Ectodermal cell (in vitro differentiated cells): ENCODE results near the gene EHBP1.

Source experiments
- H3K27ac ChIP-seq: 2 replicates; pipeline ENCODE4 v1.7.0; 2013; ENCODE audit warnings: mild to moderate bottlenecking, low read depth, low read length; ENCODE audit not compliant: insufficient read depth, poor library complexity, severe bottlenecking
- H3K27me3 ChIP-seq: 2 replicates; pipeline ENCODE4 v1.7.0; 2013; ENCODE audit warnings: mild to moderate bottlenecking, low read length; ENCODE audit not compliant: insufficient read depth, control insufficient read depth, poor library complexity, severe bottlenecking
- H3K36me3 ChIP-seq: one replicate; pipeline ENCODE4 v1.7.0; 2013; ENCODE audit warnings: low read length; ENCODE audit not compliant: control insufficient read depth, insufficient read depth
- H3K4me1 ChIP-seq: one replicate; pipeline ENCODE4 v1.7.0; 2013; ENCODE audit warnings: low read length; ENCODE audit not compliant: control insufficient read depth, insufficient read depth
- H3K4me3 ChIP-seq: 2 replicates; pipeline ENCODE4 v1.7.0; 2013; ENCODE audit warnings: low read depth, low read length, control low read depth; ENCODE audit not compliant: insufficient read depth
- H3K9me3 ChIP-seq: 2 replicates; pipeline ENCODE4 v1.7.0; 2013; ENCODE audit warnings: mild to moderate bottlenecking, low read length, moderate library complexity; ENCODE audit not compliant: control insufficient read depth
- WGBS, 2 experiments: methylation state at CpG; one replicate each; pipeline ENCODE4 v1.1.7; 2013; ENCODE audit warnings: missing lambda C conversion rate in 2 of 2; 5-methylcytosine and 5-hydroxymethylcytosine counted together

The EHBP1 gene

GRCh38 chr2:62665446-62665845, 40.1 kb upstream of the EHBP1 start:
- Histone ChIP-seq H3K4me1 (no peaks in the 10 kb centered on the region), H3K36me3 (no peaks in the 10 kb centered on the region), H3K27ac (no peak overlapping the region), H3K27me3 (no peaks in the 10 kb centered on the region), H3K9me3 (no peaks in the 10 kb centered on the region), H3K4me3 (no peak overlapping the region)
- WGBS, 2 experiments = 87 to 100% methylated on average over 1 of the region's 1 CpG

- H3K36me3 ChIP-seq = no peaks in the 10 kb centered on the region
- 83 to 89% methylated on average over 5 of the region's 5 CpGs for WGBS, 2 experiments
- H3K9me3 ChIP-seq = no peaks in the 10 kb centered on the region
- no peak overlapping the region for H3K27ac ChIP-seq
- H3K27me3 ChIP-seq = no peaks in the 10 kb centered on the region
- H3K4me1 ChIP-seq = peaks cover 6% of the 10 kb centered on the region
- H3K4me3 ChIP-seq = no peak overlapping the region
These were observed 36.3 kb upstream of the EHBP1 start for GRCh38 chr2:62669180-62669579.

GRCh38 chr2:62672601-62673000, 32.9 kb upstream of the EHBP1 start:
- no peaks in the 10 kb centered on the region for H3K9me3 ChIP-seq
- H3K27ac ChIP-seq = peak overlapping the region; percentile 2
- WGBS, 2 experiments = 65 to 68% methylated on average over 1 of the region's 1 CpG
- peaks cover 6% of the 10 kb centered on the region for H3K4me1 ChIP-seq
- H3K36me3 ChIP-seq = no peaks in the 10 kb centered on the region
- H3K27me3 ChIP-seq = no peaks in the 10 kb centered on the region
- H3K4me3 ChIP-seq = no peak overlapping the region

- peaks cover 6% of the 10 kb centered on the region for H3K4me1 ChIP-seq
- no peaks in the 10 kb centered on the region for H3K36me3 ChIP-seq
- no peak overlapping the region for H3K4me3 ChIP-seq
- no peaks in the 10 kb centered on the region for H3K9me3 ChIP-seq
- H3K27me3 ChIP-seq = no peaks in the 10 kb centered on the region
- H3K27ac ChIP-seq = no peak overlapping the region
These were observed 30.5 kb upstream of the EHBP1 start for GRCh38 chr2:62675062-62675461.

GRCh38 chr2:62685256-62685655, 20.3 kb upstream of the EHBP1 start:
- H3K4me3 ChIP-seq = no peak overlapping the region
- no peaks in the 10 kb centered on the region for H3K36me3 ChIP-seq
- H3K9me3 ChIP-seq = no peaks in the 10 kb centered on the region
- WGBS, 2 experiments = 87 to 96% methylated on average over 2 of the region's 2 CpGs
- no peaks in the 10 kb centered on the region for H3K4me1 ChIP-seq
- no peaks in the 10 kb centered on the region for H3K27me3 ChIP-seq
- no peak overlapping the region for H3K27ac ChIP-seq

- Histone ChIP-seq H3K36me3 (no peaks in the 10 kb centered on the region), H3K9me3 (no peaks in the 10 kb centered on the region), H3K4me3 (no peak overlapping the region), H3K4me1 (no peaks in the 10 kb centered on the region), H3K27ac (no peak overlapping the region), H3K27me3 (no peaks in the 10 kb centered on the region)
- WGBS, 2 experiments = 92 to 94% methylated on average over 4 of the region's 4 CpGs
These were observed 19.4 kb upstream of the EHBP1 start for GRCh38 chr2:62686012-62686685.

- Histone ChIP-seq H3K27me3 (no peaks in the 10 kb centered on the region), H3K4me1 (no peaks in the 10 kb centered on the region), H3K27ac (no peak overlapping the region), H3K36me3 (no peaks in the 10 kb centered on the region), H3K9me3 (no peaks in the 10 kb centered on the region), H3K4me3 (no peak overlapping the region)
- 88 to 97% methylated on average over 2 of the region's 2 CpGs for WGBS, 2 experiments
These were observed 17.9 kb upstream of the EHBP1 start for GRCh38 chr2:62687636-62688035.

- Histone ChIP-seq H3K36me3 (no peaks in the 10 kb centered on the region), H3K9me3 (no peaks in the 10 kb centered on the region), H3K27ac (no peak overlapping the region), H3K4me1 (no peaks in the 10 kb centered on the region), H3K4me3 (no peak overlapping the region), H3K27me3 (no peaks in the 10 kb centered on the region)
- WGBS, 2 experiments = 83 to 100% methylated on average over 1 of the region's 1 CpG
These were observed 16.7 kb upstream of the EHBP1 start for GRCh38 chr2:62688771-62689170.

GRCh38 chr2:62691186-62691585, 14.3 kb upstream of the EHBP1 start:
- Histone ChIP-seq H3K27ac (no peak overlapping the region), H3K9me3 (no peaks in the 10 kb centered on the region)
- WGBS, 2 experiments = 95% methylated on average over 2 of the region's 2 CpGs

GRCh38 chr2:62692225-62692624, 13.3 kb upstream of the EHBP1 start:
- Histone ChIP-seq H3K9me3 (no peaks in the 10 kb centered on the region), H3K36me3 (no peaks in the 10 kb centered on the region), H3K27me3 (no peaks in the 10 kb centered on the region), H3K27ac (no peak overlapping the region), H3K4me1 (no peaks in the 10 kb centered on the region), H3K4me3 (no peak overlapping the region)

More at GRCh38 chr2:62691186-62691585, 14.3 kb upstream of the EHBP1 start:
- H3K36me3 ChIP-seq = no peaks in the 10 kb centered on the region
- no peaks in the 10 kb centered on the region for H3K4me1 ChIP-seq
- no peaks in the 10 kb centered on the region for H3K27me3 ChIP-seq
- no peak overlapping the region for H3K4me3 ChIP-seq

GRCh38 chr2:62698653-62699052, 6.9 kb upstream of the EHBP1 start:
- no peaks in the 10 kb centered on the region for H3K9me3 ChIP-seq
- H3K4me3 ChIP-seq = no peak overlapping the region
- no peaks in the 10 kb centered on the region for H3K36me3 ChIP-seq
- H3K27ac ChIP-seq = no peak overlapping the region
- WGBS, 2 experiments = 83 to 84% methylated on average over 1 of the region's 1 CpG
- no peaks in the 10 kb centered on the region for H3K27me3 ChIP-seq
- no peaks in the 10 kb centered on the region for H3K4me1 ChIP-seq
